NB4 (cell line): Measurements from ENCODE around the gene LCN1.

ENCODE experiments used
- DNase-seq: peaks from one replicate; pipeline ENCODE4 v3.0.0; 2010; ENCODE audit warnings: low read depth
- H3K4me3 ChIP-seq: one replicate; pipeline ENCODE4 v1.5.1; 2011; ENCODE audit warnings: mild to moderate bottlenecking, low read depth, low read length, moderate library complexity
- CTCF ChIP-seq: IDR thresholded peaks from one replicate; pipeline ENCODE4 v1.5.1; 2012; ENCODE audit warnings: low read depth, low read length
- MYC ChIP-seq: IDR thresholded peaks from 2 replicates; pipeline ENCODE4 v1.6.1; 2011; ENCODE audit warnings: low read depth, low read length
- POLR2A ChIP-seq: IDR thresholded peaks from 2 replicates; pipeline ENCODE4 v1.6.1; 2011; ENCODE audit warnings: mild to moderate bottlenecking; ENCODE audit not compliant: insufficient read length; ENCODE audit errors: extremely low read depth
- TF ChIP-seq, protein P1 (sequence below): IDR thresholded peaks from 2 replicates; pipeline ENCODE4 v1.6.1; 2011; ENCODE audit warnings: low read depth, low read length

The LCN1 gene

GRCh38 chr9:135514342-135515082 is 6.7 kb upstream of the LCN1 start:
- no peak for DNase-seq
- H3K4me3 ChIP-seq = no peak overlapping the region
- TF ChIP-seq MYC (no peak), CTCF (no peak), POLR2A (no peak)
- TF ChIP-seq, protein P1, sequence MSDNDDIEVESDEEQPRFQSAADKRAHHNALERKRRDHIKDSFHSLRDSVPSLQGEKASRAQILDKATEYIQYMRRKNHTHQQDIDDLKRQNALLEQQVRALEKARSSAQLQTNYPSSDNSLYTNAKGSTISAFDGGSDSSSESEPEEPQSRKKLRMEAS = no peak

GRCh38 chr9:135515083-135515951 is 5.9 kb upstream of the LCN1 start:
- TF ChIP-seq CTCF (no peak), POLR2A (no peak)
- H3K4me3 ChIP-seq = no peak overlapping the region
- DNase-seq = no peak

DNA sequence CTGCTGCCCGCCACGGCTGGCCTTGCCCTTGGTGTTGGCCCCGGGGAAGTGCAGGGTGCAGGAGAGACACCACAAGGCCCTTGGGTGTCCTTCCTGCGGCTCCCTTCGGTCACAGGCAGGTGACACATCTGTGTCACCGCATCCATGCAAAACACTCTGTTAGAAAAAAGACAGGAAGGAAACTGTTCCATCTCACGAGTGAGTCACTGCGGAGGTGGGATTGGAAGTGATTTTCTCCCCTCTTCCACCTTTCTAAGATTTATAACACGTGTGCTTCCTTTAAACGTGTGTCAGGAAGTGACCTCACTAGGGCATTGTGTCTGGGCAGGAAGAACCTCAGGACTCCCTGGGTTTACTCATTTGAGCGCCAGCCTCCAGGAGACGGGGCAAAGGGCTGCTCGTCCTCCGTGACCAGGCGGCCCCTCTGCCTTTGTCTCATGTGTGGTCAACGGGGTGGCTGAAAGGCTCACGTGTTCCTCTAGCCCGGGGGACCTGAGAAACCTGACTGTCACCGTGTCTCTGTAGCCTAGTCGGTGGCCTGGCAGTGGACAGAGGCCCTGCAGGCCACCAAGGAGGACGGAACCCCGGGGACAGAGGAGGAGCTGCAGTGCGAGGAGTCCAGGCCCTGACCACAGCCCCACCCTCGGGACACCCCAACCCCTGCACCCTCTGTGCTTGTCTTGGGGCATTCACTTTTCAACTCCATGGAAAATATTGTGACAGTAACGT is 4.9 kb upstream of the LCN1 start:
- DNase-seq = no peak
- TF ChIP-seq, protein P1 = no peak
- TF ChIP-seq MYC = no peak
- no peak for TF ChIP-seq CTCF
- no peak for TF ChIP-seq POLR2A
- no peak overlapping the region for H3K4me3 ChIP-seq

GRCh38 chr9:135517407-135517822 is 3.8 kb upstream of the LCN1 start:
- TF ChIP-seq, protein P1 = no peak
- TF ChIP-seq MYC (no peak), CTCF (no peak), POLR2A (no peak)
- no peak for DNase-seq
- H3K4me3 ChIP-seq = no peak overlapping the region

- TF ChIP-seq MYC = no peak
- no peak for TF ChIP-seq POLR2A
- TF ChIP-seq, protein P1 = no peak
- no peak for TF ChIP-seq CTCF
- H3K4me3 ChIP-seq = no peak overlapping the region
- no peak for DNase-seq
These were observed 1.9 kb upstream of the LCN1 start for GRCh38 chr9:135519179-135519971.
